ENCODE data around the gene GBF1. TPM values are rescaled to one million over a fixed set of nuclear protein-coding genes. Genes with fewer than 3 reads are reported as not detected.
A peak's percentile ranks its signal among the peaks of the same experiment; 100 is the strongest.

GBF1 gene
- total RNA-seq, 1 experiment from 2014 or later = 69.8 TPM

DNA sequence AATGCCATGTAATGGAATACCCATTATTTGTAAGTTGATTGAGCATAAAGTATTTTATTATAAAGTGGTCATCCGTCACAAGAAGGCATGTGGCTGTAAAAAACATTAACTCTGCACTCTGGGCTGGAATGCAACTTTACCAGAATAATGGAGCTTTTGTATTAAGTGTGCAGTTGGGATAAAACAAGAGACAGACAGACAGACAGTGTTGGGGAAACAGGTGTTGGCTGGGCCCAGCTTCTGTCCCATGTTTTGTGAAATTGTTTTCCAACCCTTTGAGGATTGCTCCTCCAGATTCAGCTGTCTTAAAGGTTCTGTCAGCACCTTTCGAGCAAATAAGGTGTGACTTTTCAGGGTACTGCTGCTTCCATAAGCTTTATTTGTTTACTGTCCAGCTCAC lies 82.3 kb downstream of the GBF1 start:
- no TSS peak for BruUV-seq (replicated peaks)
- H3K4me3 ChIP-seq (ENCODE audit: low read depth, low read length) = no peak overlapping the region
- H3K4me1 ChIP-seq = no peaks in the 10 kb centered on the region
- ChIA-PET POLR2A (no interaction called here), CTCF (interaction anchor here (1.2 kb wide), 1 partner anchor 19 kb away, joined by 5 read pairs; no protein-coding TSS in a partner anchor)
- Mint-ChIP-seq H3K4me1 (ENCODE audit: low read depth, unreplicated experiment) (no peaks in the 10 kb centered on the region), H3K9me3 (ENCODE audit: unreplicated experiment) (no peaks in the 10 kb centered on the region), H3K36me3 (ENCODE audit: insufficient read depth, unreplicated experiment) (peaks cover 21% of the 10 kb centered on the region), H3K4me3 (ENCODE audit: unreplicated experiment) (no peak overlapping the region), H3K27ac (ENCODE audit: unreplicated experiment) (no peak overlapping the region), H3K27me3 (ENCODE audit: insufficient read depth, unreplicated experiment) (no peaks in the 10 kb centered on the region)
- DNase-seq = no peak
- intact Hi-C loops (cut with micrococcal nuclease; ENCODE audit: unreplicated experiment) = no loop called here
- H3K27me3 ChIP-seq (replicated peaks; ENCODE audit: control insufficient read depth, insufficient read depth, low read length) = no peaks in the 10 kb centered on the region
- no peaks in the 10 kb centered on the region for H3K36me3 ChIP-seq (ENCODE audit: control insufficient read depth, insufficient read depth, low read length)
- TF ChIP-seq, protein P1, sequence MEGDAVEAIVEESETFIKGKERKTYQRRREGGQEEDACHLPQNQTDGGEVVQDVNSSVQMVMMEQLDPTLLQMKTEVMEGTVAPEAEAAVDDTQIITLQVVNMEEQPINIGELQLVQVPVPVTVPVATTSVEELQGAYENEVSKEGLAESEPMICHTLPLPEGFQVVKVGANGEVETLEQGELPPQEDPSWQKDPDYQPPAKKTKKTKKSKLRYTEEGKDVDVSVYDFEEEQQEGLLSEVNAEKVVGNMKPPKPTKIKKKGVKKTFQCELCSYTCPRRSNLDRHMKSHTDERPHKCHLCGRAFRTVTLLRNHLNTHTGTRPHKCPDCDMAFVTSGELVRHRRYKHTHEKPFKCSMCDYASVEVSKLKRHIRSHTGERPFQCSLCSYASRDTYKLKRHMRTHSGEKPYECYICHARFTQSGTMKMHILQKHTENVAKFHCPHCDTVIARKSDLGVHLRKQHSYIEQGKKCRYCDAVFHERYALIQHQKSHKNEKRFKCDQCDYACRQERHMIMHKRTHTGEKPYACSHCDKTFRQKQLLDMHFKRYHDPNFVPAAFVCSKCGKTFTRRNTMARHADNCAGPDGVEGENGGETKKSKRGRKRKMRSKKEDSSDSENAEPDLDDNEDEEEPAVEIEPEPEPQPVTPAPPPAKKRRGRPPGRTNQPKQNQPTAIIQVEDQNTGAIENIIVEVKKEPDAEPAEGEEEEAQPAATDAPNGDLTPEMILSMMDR (IDR thresholded peaks at IDR 0.05; ENCODE audit: insufficient read depth in 1 of 2, low read depth in 1 of 2, low read length in 1 of 2, severe bottlenecking in 1 of 2, unreplicated experiment in 1 of 2) = no peak
- H3K9me3 ChIP-seq = no peaks in the 10 kb centered on the region

DNA sequence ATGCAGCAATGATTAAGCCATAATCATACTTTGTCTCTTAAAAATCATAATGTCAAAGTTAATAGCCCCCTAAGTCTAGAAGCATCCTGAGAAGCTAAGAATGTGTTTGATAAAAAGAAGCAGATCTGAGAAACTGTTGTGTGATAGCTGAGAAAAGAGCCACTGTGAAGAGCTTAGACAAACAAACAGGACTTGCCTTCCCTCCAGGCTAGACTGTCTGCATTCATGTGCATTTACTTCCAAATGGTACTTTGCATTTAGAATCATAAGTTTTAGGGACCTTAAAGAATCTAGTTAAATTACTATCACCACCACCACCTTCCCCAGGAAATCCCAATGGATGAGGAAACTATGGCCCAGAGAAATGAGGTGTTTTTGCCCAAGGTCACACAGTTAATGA lies 87.4 kb downstream of the GBF1 start:
- H3K4me1 ChIP-seq = no peaks in the 10 kb centered on the region
- no peaks in the 10 kb centered on the region for H3K9me3 ChIP-seq
- TF ChIP-seq, protein P1 (IDR thresholded peaks at IDR 0.05; ENCODE audit: insufficient read depth in 1 of 2, low read depth in 1 of 2, low read length in 1 of 2, severe bottlenecking in 1 of 2, unreplicated experiment in 1 of 2) = no peak
- CTCF ChIA-PET = interaction anchor here (1.8 kb wide), 1 partner anchor 14 kb away, joined by 5 read pairs; no protein-coding TSS in a partner anchor
- H3K36me3 ChIP-seq (ENCODE audit: control insufficient read depth, insufficient read depth, low read length) = no peaks in the 10 kb centered on the region
- H3K4me3 ChIP-seq (ENCODE audit: low read depth, low read length) = no peak overlapping the region
- Mint-ChIP-seq H3K27ac (ENCODE audit: unreplicated experiment) (no peak overlapping the region), H3K9me3 (ENCODE audit: unreplicated experiment) (no peaks in the 10 kb centered on the region), H3K36me3 (ENCODE audit: insufficient read depth, unreplicated experiment) (peaks cover 32% of the 10 kb centered on the region), H3K4me3 (ENCODE audit: unreplicated experiment) (no peak overlapping the region), H3K4me1 (ENCODE audit: low read depth, unreplicated experiment) (peaks cover 7% of the 10 kb centered on the region), H3K27me3 (ENCODE audit: insufficient read depth, unreplicated experiment) (no peaks in the 10 kb centered on the region)
- BruUV-seq (replicated peaks) = no TSS peak
- H3K27me3 ChIP-seq (replicated peaks; ENCODE audit: control insufficient read depth, insufficient read depth, low read length) = no peaks in the 10 kb centered on the region
- intact Hi-C loops (cut with micrococcal nuclease; ENCODE audit: unreplicated experiment) = no loop called here
- POLR2A ChIA-PET = no interaction called here
- DNase-seq = no peak

DNA sequence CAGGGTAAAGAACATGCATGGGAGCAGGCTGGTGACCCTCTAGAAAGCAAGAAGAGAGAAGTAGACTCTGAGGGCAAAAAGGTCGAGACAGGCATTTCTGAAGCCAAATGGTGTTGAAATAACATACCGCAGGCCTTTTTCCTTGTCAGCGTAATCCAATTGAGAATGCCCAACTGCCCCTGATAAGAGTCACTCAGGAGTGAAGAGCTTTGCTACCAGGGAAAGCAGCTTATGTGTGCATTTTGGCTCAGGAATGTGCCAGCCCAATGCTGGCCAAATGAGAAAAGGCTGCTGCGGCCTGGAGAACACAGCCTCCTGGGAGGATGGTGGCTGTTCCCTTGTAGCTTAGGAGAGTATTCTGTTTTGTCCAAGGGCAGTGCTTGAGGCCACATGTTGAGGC lies 88.8 kb downstream of the GBF1 start:
- ChIA-PET POLR2A (no interaction called here), CTCF (interaction anchor here (0.7 to 1.8 kb wide), 3 partner anchors 13 to 104 kb away, joined by 3 to 6 read pairs (median 5); no protein-coding TSS in a partner anchor)
- DNase-seq = peak; percentile 37 to 41
- Histone ChIP-seq H3K4me3 (ENCODE audit: low read depth, low read length) (no peak overlapping the region), H3K4me1 (no peaks in the 10 kb centered on the region), H3K9me3 (no peaks in the 10 kb centered on the region), H3K27me3 (replicated peaks; ENCODE audit: control insufficient read depth, insufficient read depth, low read length) (no peaks in the 10 kb centered on the region), H3K36me3 (ENCODE audit: control insufficient read depth, insufficient read depth, low read length) (no peaks in the 10 kb centered on the region)
- no TSS peak for BruUV-seq (replicated peaks)
- H3K4me1 Mint-ChIP-seq (ENCODE audit: low read depth, unreplicated experiment) = peaks cover 7% of the 10 kb centered on the region
- TF ChIP-seq, protein P1 (IDR thresholded peaks at IDR 0.05; ENCODE audit: insufficient read depth in 1 of 2, low read depth in 1 of 2, low read length in 1 of 2, severe bottlenecking in 1 of 2, unreplicated experiment in 1 of 2) = no peak
- H3K9me3 Mint-ChIP-seq (ENCODE audit: unreplicated experiment) = no peaks in the 10 kb centered on the region
- H3K36me3 Mint-ChIP-seq (ENCODE audit: insufficient read depth, unreplicated experiment) = peaks cover 32% of the 10 kb centered on the region
- H3K27me3 Mint-ChIP-seq (ENCODE audit: insufficient read depth, unreplicated experiment) = no peaks in the 10 kb centered on the region
- no peak overlapping the region for H3K4me3 Mint-ChIP-seq (ENCODE audit: unreplicated experiment)
- no peak overlapping the region for H3K27ac Mint-ChIP-seq (ENCODE audit: unreplicated experiment)
- intact Hi-C loops (cut with micrococcal nuclease; ENCODE audit: unreplicated experiment) = no loop called here
